Measurements from ENCODE around the gene SETD5. TPM values are rescaled to one million over a fixed set of nuclear protein-coding genes. Genes with fewer than 3 reads are reported as not detected.

The SETD5 gene
- polyA plus RNA-seq, 1 donor (not counting 4 experiments of a cell fraction or from before 2014, with no cell fraction given), result 37.8 TPM

DNA sequence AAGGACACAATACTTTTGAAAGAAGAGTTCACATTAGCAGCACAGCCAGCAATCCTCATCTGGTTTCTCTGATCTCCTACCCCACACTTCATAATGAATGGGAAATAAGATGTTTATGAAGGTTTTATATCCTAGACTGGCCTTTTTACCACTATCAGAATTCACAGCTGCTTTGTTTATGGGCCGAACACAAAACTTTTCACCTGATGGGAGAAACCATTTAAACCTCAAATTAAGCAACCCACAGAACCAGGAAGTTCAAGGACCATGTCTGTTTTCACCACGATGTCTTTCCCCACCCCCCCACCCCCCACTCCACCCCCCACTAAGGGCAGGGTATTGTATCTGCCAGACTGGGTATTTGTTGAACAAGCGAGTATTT, 11.3 kb upstream of the SETD5 start:
- Histone ChIP-seq H3K27ac (ENCODE audit: control insufficient read depth, insufficient read depth, low read length) (no peak overlapping the region), H3K9ac (ENCODE audit: control insufficient read depth, extremely low read depth, insufficient read depth, low read length) (no peak overlapping the region)
- TF ChIP-seq EZH2 (IDR thresholded peaks at IDR 0.05; ENCODE audit: low read length), result no peak
- TF ChIP-seq, protein P1, sequence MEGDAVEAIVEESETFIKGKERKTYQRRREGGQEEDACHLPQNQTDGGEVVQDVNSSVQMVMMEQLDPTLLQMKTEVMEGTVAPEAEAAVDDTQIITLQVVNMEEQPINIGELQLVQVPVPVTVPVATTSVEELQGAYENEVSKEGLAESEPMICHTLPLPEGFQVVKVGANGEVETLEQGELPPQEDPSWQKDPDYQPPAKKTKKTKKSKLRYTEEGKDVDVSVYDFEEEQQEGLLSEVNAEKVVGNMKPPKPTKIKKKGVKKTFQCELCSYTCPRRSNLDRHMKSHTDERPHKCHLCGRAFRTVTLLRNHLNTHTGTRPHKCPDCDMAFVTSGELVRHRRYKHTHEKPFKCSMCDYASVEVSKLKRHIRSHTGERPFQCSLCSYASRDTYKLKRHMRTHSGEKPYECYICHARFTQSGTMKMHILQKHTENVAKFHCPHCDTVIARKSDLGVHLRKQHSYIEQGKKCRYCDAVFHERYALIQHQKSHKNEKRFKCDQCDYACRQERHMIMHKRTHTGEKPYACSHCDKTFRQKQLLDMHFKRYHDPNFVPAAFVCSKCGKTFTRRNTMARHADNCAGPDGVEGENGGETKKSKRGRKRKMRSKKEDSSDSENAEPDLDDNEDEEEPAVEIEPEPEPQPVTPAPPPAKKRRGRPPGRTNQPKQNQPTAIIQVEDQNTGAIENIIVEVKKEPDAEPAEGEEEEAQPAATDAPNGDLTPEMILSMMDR (optimal IDR thresholded peaks at IDR 0.05 in 1 of 3, IDR thresholded peaks at IDR 0.05 in 1 of 3, conservative IDR thresholded peaks at IDR 0.05 in 1 of 3; ENCODE audit: extremely low read depth in 1 of 3, insufficient read depth in 2 of 3, low read length in 3 of 3), result no peak

DNA sequence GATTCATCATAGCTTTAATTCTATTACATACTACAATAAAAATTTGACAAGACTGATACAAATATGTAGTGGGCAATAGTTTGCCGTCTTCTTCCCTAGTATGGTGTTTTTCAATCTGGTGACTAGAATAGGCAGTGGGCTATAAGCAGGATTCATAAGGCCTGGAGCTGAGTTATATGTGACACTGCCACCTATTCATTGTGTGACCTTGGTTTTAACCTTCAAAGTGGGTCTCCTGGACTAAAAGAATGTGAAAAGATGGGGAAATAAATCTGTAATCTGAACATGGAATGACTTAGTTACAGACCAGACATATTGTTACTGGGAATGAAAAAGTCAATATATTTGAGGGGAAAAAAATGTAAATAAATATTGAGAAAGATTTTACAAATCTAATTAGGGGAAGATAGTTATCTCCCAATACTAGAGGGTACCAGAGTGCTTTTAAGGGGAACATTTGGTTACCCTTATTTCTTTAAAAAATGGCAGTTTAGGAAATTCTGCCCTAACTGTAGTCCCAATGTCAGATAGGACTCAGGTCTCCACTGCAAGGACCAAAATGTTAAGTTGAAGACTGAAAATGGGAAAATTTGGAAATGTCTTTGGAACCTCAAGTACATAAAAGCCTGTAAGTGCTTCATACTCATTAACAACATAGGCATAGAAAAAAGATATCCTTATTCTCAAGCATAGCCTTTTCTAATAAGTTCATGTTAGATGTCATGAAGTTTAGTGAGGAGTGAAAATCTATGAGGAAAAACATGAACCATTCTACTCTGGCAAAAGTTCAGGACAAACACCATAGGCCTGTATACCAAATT, 10.7 kb upstream of the SETD5 start:
- FAIRE-seq (no peak), DNase-seq (ENCODE audit: low read depth, low spot score) (no peak)
- no peak overlapping the region for H3K4me2 ChIP-seq (ENCODE audit: control insufficient read depth, extremely low read depth, insufficient read depth, low read depth, low read length)
- H3K9ac ChIP-seq (ENCODE audit: control insufficient read depth, extremely low read depth, insufficient read depth, low read length), result no peak overlapping the region
- no peak overlapping the region for H3K4me3 ChIP-seq (ENCODE audit: control insufficient read depth in 2 of 3, extremely low read depth in 1 of 3, insufficient read depth in 2 of 3, low read depth in 1 of 3, low read length in 3 of 3)
- no peak overlapping the region for H3K27ac ChIP-seq (ENCODE audit: control insufficient read depth, insufficient read depth, low read length)
- no peak overlapping the region for H2AFZ ChIP-seq (ENCODE audit: control insufficient read depth, low read length)
- H3K9me3 ChIP-seq (ENCODE audit: control insufficient read depth, low read depth, low read length), result no peaks in the 10 kb centered on the region
- TF ChIP-seq, protein P1 (optimal IDR thresholded peaks at IDR 0.05 in 1 of 3, IDR thresholded peaks at IDR 0.05 in 1 of 3, conservative IDR thresholded peaks at IDR 0.05 in 1 of 3; ENCODE audit: extremely low read depth in 1 of 3, insufficient read depth in 2 of 3, low read length in 3 of 3), result no peak
- TF ChIP-seq EZH2 (IDR thresholded peaks at IDR 0.05; ENCODE audit: low read length), result no peak
- H3K9me1 ChIP-seq (ENCODE audit: control insufficient read depth, extremely low read depth, insufficient read depth, low read length), result no peaks in the 10 kb centered on the region
- peaks cover 25 to 50% of the 10 kb centered on the region in 2 experiments for H3K36me3 ChIP-seq (ENCODE audit: control insufficient read depth in 2 of 2, extremely low read depth in 1 of 2, insufficient read depth in 2 of 2, low read length in 2 of 2)
- H3K4me1 ChIP-seq (ENCODE audit: control insufficient read depth, extremely low read depth, insufficient read depth, low read length), result peaks cover 16% of the 10 kb centered on the region
- dilution Hi-C loops (cut with MboI; ENCODE audit: extremely low pct_ligation_motif_present, low sequenced_read_pairs), result no loop called here
- H4K20me1 ChIP-seq (ENCODE audit: control insufficient read depth, extremely low read depth, insufficient read depth, low read length), result peaks cover 5% of the 10 kb centered on the region
- H3K27me3 ChIP-seq (ENCODE audit: control insufficient read depth, extremely low read depth, insufficient read depth, low read length), result no peaks in the 10 kb centered on the region
- H3K79me2 ChIP-seq (ENCODE audit: control insufficient read depth, insufficient read depth, low read length), result peaks cover 27% of the 10 kb centered on the region

More for the DNA sequence above, 11.3 kb upstream of the SETD5 start:
- FAIRE-seq, result no peak
- no peak overlapping the region for H3K4me3 ChIP-seq (ENCODE audit: control insufficient read depth in 2 of 3, extremely low read depth in 1 of 3, insufficient read depth in 2 of 3, low read depth in 1 of 3, low read length in 3 of 3)
- dilution Hi-C loops (cut with MboI; ENCODE audit: extremely low pct_ligation_motif_present, low sequenced_read_pairs), result no loop called here
- H3K36me3 ChIP-seq (ENCODE audit: control insufficient read depth in 2 of 2, extremely low read depth in 1 of 2, insufficient read depth in 2 of 2, low read length in 2 of 2), result peaks cover 19 to 44% of the 10 kb centered on the region in 2 experiments
- DNase-seq (ENCODE audit: low read depth, low spot score), result no peak
- H3K4me2 ChIP-seq (ENCODE audit: control insufficient read depth, extremely low read depth, insufficient read depth, low read depth, low read length), result no peak overlapping the region
- H3K27me3 ChIP-seq (ENCODE audit: control insufficient read depth, extremely low read depth, insufficient read depth, low read length), result no peaks in the 10 kb centered on the region
- H2AFZ ChIP-seq (ENCODE audit: control insufficient read depth, low read length), result no peak overlapping the region
- H3K79me2 ChIP-seq (ENCODE audit: control insufficient read depth, insufficient read depth, low read length), result peaks cover 20% of the 10 kb centered on the region
- peaks cover 5% of the 10 kb centered on the region for H4K20me1 ChIP-seq (ENCODE audit: control insufficient read depth, extremely low read depth, insufficient read depth, low read length)
- H3K4me1 ChIP-seq (ENCODE audit: control insufficient read depth, extremely low read depth, insufficient read depth, low read length), result peaks cover 16% of the 10 kb centered on the region
- H3K9me1 ChIP-seq (ENCODE audit: control insufficient read depth, extremely low read depth, insufficient read depth, low read length), result no peaks in the 10 kb centered on the region
- H3K9me3 ChIP-seq (ENCODE audit: control insufficient read depth, low read depth, low read length), result no peaks in the 10 kb centered on the region
